GM10847 (cell line): ENCODE data around the gene SLCO2A1.

Experiments used
- POLR2A ChIP-seq: IDR thresholded peaks from 2 replicates; pipeline ENCODE4 v1.6.1; 2011; ENCODE audit not compliant: insufficient read length; ENCODE audit errors: extremely low read depth

The SLCO2A1 gene

DNA sequence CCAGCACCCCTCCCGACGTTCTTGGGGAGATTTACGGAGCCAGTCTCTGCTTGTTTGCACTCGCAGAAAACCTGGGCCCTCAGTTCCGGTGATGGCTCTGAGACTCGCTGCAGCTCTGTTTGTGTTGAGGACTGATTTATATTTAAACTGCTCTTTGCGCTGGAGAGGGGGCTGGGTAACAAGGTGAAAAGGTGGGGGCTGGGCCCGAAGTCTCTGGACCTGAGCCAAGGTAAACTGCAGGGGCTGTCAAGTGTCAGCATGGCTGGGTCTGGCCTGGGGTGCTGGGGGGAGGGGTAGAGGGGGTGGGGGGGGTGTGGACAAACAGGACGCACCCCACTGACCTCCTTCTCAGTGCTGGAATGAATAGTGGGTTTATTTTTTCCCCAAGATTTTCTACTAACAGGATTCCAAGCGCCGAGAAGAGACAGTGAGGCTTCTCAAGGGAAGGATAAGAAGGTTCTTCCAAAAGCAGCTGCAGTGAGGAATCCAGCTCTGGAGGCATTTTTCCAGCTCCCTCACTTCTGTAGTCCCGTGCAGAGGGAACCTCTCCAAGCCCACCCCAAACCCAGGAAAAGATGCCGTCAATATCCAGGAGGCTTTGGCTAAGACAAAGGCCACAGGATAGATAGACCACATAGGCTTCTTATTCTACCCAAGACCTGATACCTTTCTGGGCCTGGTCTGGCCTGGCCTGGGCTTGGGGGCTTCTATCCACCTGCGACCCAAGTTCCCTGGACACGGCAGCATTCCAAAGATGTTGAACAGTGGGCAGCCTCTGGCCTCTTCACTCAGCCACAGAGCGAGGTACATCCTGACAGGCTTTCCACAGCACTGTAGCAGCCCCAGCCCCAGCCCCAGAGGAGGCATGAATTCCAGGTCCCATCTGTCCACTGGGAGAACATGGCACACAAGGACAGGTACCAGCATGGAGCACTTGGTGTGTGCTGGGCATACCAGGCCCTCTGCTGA is 938 bp upstream of the SLCO2A1 start:
- TF ChIP-seq POLR2A: no peak

DNA sequence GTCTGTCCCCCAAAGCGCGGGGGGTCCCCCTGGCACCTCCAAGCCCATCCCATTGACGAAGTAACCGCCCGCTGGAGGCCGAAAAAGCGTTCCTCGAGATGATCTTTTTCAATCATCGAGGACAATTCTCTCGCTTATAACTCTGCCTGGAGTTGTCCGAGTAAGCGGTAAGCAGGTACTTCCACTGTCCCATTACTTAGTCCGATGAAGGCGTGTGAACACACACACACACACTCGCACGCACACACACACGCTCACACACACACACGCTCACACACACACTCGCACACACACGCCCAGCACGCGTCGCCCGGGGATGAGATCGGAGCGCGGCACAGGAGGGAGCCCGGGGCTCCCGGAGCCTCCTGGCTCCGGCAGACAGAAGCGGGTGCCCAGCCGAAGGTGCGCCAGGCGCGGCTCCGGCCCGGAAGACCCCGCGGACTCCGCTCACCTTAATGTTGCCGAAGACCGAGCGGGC is 430 bp downstream of the SLCO2A1 start:
- no peak for TF ChIP-seq POLR2A

DNA sequence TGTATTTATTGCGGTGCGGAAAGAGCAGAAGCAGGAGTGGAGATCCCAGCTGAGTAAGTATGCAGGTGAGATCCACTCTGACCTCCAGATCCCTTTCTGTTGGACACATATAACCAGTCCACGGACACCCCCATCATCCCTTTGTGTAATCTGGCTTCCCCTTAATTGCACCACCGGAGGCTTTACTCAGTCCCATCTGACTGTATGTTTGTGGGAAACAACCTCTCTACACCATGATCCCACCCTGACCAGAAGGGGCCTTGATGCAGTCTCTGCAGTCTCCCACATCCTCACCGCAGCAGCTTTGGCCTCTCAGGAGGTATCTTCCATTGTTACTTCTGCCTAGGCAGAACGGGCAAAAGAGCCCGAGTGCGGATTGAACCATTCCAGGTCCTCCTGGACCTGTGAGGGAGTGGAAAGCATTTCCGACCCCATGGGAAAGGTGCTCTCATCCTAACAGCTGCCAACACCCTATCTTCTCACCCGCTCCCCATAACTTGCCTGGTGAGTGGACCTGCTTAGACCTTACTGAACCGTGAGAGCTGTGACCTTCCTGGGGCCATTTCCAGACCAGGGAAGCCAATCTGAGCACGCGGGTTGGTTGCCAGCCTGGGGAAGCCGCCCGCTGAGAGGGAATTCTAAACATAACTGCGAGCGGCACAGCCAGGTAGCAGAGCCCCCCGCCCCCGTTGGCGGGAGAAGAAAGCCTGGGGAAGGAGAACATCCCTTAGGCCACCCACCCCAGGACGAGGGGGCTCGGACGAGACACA is 1.1 kb downstream of the SLCO2A1 start:
- no peak for TF ChIP-seq POLR2A

DNA sequence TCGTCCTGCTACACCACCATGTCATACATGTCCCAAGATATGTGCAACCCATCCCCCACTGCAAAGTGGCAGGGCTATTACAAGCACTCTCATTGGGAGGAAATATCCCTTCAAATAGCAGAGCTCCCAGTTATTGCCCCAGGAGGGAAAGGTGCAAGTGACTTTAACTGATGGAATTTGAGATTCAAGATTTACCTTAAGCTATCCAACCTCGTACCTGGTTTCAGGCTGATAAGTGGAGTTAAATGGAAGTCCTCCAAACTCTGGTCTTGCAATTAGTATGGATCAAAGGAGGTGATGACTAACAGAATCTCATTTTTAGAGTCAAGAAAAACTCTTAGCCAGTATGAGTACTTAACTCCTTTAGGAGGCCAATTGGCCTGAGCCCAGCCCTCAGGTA is 2.1 kb downstream of the SLCO2A1 start:
- no peak for TF ChIP-seq POLR2A

DNA sequence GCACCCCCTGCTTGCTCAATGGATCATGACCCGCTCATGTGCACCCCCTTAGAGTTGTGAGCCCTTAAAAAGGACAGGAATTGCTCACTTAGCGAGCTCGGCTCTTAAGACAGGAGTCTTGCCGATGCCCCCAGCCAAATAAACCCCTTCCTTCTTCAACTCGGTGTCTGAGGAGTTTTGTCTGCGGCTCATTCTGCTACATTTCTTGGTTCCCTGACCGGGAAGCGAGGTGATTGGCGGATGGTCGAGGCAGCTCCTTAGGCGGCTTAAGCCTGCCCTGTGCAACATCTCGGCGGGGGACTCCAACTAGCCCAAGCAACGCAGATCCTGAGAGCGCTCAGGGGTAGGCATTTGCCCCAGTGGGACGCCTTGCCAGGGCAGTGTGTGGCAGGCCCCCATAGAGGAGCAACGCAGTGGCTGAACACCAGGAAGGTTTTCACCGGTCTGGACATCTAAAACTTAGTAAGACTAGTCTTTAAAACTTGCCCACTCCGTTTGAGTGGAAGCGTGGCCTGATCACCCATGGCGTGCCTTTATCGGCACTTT is 9.5 kb downstream of the SLCO2A1 start:
- no peak for TF ChIP-seq POLR2A

DNA sequence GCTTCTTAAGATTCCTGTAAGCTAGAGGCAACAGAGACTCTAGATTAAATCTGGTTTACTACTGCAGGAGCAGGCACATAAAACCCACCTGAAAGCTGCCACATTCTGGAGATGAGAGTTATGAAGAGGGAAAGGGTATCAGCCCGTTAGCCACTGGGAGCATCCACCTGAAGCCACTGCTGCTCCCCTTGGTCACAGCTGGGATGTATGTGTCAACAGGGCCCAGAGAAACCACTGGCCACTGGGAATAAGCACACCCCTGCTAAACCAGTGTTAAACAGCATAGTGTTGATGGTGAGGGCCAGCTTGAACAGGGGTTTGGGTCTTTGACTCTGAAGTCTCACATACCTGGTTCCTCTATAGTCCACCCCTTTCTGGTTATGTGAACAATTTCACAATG is 10.9 kb downstream of the SLCO2A1 start:
- TF ChIP-seq POLR2A: no peak

DNA sequence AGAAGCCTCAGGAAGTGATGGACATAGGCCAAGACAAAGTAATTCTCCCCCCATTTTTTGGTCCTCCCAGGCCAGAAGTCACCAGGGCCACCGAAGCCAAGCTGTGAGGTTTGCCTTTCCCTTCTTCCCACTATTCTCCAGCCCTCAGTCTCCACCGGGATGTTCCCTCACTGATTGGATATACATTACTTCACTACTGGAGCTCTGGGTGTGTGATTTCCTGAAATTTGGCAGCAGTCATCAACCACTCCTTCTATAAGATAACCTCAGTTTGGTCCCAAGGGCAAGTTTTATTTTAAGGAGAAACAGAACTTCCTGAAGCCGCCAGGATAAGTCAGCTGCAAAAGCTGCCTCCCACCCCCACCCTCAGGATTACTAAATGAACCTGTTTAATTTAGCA is 11.3 kb downstream of the SLCO2A1 start:
- TF ChIP-seq POLR2A: no peak

DNA sequence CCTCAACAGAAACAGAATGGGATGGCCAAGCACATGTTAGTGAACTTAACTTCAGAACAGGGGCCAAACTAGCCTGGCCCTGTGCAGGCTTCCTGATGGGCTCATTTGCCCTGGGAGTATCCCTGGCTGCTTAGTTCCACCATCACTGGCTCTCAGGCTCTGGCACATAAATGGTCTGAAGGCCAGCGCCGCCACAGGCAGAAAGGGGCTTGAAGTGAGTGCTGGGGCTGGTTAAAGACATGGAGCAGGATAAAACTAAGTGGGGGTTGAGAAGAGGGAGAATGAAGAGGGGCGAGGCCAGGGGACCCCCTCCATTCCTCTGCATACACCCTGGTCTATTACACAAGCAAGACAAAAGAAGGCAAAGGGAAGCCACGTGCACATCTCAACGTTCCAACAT is 12.2 kb downstream of the SLCO2A1 start:
- no peak for TF ChIP-seq POLR2A

DNA sequence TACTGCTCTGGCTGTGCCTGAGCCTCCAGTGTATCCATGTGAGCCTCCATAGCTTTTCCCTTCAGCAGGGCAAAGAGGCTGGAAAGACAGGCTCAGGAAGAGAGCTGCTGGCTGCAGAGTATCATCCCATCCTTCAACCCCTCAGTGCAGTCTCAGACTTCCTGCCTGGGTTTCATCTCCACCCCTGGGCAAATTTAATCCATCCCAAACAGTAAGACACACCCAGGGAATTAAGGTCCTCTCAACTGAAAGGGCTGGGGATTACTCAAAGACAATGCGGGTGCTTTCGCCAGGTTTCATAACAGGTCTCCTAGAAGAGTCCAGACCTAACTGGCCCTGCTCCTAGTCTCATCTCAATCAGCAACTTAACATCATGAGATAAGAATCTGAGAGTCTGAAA is 15.5 kb downstream of the SLCO2A1 start:
- TF ChIP-seq POLR2A: no peak

DNA sequence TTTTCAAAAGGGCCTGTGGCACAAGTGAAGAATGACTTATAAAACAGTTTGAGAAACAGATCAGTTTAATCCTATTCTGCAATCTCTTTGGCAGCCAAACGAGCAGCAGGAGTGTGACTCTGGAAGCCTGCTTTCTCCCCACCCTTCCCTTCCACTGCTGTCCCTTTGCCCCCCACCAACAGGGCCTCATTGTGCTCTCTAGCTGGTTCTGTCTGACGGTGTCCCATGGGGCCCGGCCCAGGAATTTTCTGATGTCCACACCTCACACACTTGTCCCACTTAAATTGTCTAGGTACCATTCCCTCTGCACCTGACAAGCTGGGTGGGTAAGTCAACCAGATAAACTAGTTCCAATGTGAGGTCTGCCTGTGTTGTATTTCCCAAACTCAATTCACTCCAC is 16.4 kb downstream of the SLCO2A1 start:
- TF ChIP-seq POLR2A: no peak

DNA sequence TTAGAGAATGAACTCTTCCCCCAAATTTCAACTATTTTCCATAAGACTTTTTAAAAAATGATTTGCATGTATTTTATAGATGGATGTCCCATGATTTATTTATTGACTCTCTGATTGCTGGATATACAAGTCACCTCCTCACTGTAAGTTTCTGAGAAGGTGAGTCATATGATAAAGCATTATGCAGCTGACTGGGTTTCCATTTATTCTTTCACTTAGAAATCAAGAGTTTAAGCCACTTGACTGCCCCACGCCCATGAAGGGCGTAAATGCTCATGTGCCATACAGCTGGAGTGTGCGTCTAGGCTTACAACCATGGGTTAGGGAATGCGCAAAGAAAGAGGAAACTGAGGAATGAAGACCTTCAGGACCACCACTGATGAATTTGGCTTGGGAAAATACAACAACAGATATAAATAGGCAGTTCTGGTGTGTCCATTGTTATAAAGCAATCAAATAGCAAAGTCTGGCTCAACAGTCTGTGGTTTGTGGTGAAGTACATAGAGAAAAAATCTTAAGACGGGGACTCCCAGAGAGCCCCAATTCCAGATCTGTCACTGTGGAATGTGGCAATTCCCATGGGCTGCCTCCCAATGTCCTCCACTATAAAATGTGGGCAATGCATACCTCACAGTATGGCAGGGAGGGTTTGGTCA is 20.3 kb downstream of the SLCO2A1 start:
- no peak for TF ChIP-seq POLR2A

DNA sequence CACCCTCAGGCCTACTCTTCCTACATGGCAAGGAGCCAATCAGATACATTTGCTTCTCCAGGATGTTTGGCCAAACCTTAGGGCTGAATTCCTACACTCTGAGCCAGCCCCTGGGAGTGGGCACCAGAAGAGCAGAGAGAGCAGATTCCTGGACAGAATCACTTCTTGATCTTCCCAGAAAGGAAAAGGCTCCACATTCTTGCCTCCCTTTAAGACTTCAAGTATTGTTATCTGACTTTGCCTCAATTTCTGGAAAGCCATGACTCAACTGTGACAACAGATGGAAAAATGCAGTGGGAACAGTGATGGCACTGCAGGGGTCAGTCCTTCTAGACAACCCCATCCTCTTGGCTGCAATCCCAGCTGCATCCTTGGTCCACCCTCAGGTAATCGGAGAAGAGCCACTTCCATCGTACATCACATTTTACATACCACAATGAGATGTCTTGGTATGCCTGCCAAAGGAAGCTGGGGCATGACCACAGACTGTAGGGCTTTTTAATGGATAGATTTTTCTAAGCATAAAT is 21.0 kb downstream of the SLCO2A1 start:
- TF ChIP-seq POLR2A: no peak

DNA sequence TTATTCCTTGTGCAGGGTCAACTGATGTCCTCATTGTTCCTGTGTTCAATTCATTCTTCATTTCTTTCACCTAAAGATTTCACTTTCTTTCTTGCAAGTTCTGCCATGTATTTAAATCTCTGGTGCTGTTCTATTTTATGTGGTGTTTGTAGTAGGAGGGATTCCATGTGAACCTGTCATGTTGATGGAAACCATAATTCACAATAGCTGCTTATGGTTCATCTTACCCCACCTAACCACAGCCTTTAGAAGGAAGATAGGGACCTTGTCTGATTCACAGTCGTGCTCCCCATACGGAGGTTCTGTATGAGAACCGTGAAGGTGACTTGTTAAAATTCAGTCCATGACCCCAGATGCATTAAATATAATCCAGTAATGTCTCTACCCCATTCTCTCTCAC is 21.9 kb downstream of the SLCO2A1 start:
- TF ChIP-seq POLR2A: no peak

DNA sequence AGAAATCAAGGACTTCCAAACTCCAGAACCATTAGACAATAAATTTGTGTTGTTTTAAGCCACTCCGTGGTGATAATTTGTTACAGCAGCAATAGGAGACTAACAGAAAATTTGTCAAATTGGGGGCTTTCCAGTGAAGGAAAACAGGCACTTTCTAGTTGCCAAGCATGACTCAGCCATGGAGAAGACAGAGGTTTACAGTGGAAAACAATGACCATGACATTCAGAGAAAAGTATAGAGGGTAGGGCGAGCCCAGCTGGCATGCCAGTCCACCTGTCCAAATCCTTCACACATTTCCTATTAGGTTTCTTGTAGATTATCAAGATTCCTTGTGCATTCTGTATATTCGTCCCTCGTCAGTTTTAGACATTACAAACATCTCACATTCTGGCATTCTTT is 24.9 kb downstream of the SLCO2A1 start:
- no peak for TF ChIP-seq POLR2A

DNA sequence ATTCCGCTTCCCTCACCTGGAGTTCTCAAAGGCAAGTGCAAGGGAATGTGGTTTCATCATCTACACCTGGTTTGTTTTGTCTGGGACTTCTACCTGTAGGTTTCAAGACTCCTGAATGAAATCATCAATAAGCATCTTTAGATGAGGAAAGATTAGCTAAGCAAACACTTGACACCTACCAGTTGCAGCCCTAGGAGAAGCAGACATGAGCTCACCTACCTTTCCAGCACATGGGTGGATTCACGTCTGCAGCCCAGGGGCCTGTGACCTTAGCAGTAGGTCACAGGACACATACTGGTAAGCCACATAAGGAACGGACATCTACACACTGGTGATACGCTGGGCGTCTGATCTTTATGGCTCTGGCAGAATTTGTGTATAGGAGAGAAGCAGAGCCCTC is 26.7 kb downstream of the SLCO2A1 start:
- no peak for TF ChIP-seq POLR2A
